GM23338 (cell line): ENCODE data around the gene JPH3. TPM values are rescaled to one million over a fixed set of nuclear protein-coding genes. Genes with fewer than 3 reads are reported as not detected.

Experiments
- ATAC-seq: fragments of 200-7000 bp; cut with Tn5 transposase; 3 replicates; pipeline ENCODE4 v1.9.1; 2020
- DNase-seq: peaks from one replicate; pipeline ENCODE4 v3.0.0-alpha.2; 2015; ENCODE audit warnings: low spot score
- H2AFZ ChIP-seq: fragments of 200-600 bp; sonication (generic); 2 replicates; pipeline ENCODE4 v1.8.0; 2016; ENCODE audit warnings: antibody characterized with exemption, mild to moderate bottlenecking, moderate library complexity
- H3F3A ChIP-seq: fragments of 200-600 bp; sonication (generic); replicated peaks from 2 replicates; pipeline ENCODE4 v1.8.0; 2017; ENCODE audit warnings: antibody characterized with exemption, mixed run types, low read depth
- H3K27ac ChIP-seq: fragments of 200-600 bp; sonication (generic); 2 replicates; pipeline ENCODE4 v1.6.1; 2016; ENCODE audit warnings: low read depth
- H3K27me3 ChIP-seq: fragments of 200-600 bp; sonication (generic); 2 replicates; pipeline ENCODE4 v1.8.0; 2016; ENCODE audit warnings: mild to moderate bottlenecking, mixed run types, moderate library complexity; ENCODE audit not compliant: insufficient read depth
- H3K36me3 ChIP-seq: fragments of 200-600 bp; sonication (generic); 2 replicates; pipeline ENCODE4 v1.8.0; 2016; ENCODE audit warnings: mild to moderate bottlenecking; ENCODE audit not compliant: insufficient read depth
- H3K4me1 ChIP-seq: fragments of 200-600 bp; sonication (generic); 2 replicates; pipeline ENCODE4 v1.8.0; 2016; ENCODE audit warnings: mild to moderate bottlenecking, moderate library complexity; ENCODE audit not compliant: insufficient read depth
- H3K4me2 ChIP-seq: fragments of 200-600 bp; sonication (generic); 2 replicates; pipeline ENCODE4 v1.7.1; 2017; ENCODE audit warnings: mixed run types
- H3K4me3 ChIP-seq: fragments of 200-600 bp; sonication (generic); 2 replicates; pipeline ENCODE4 v1.6.1; 2016; ENCODE audit warnings: mixed run types
- H3K79me2 ChIP-seq: fragments of 200-600 bp; sonication (generic); replicated peaks from 2 replicates; pipeline ENCODE4 v1.8.0; 2017; ENCODE audit warnings: mild to moderate bottlenecking; ENCODE audit not compliant: insufficient read depth
- H3K9me2 ChIP-seq: fragments of 200-600 bp; sonication (generic); 2 replicates; pipeline ENCODE4 v1.8.0; 2017; ENCODE audit not compliant: insufficient read depth
- H4K20me1 ChIP-seq: fragments of 200-600 bp; sonication (generic); replicated peaks from 2 replicates; pipeline ENCODE4 v1.8.0; 2017; ENCODE audit warnings: mild to moderate bottlenecking; ENCODE audit not compliant: insufficient read depth
- H3K27ac Mint-ChIP-seq: 2 replicates; pipeline ENCODE4 v1.8.0; 2020; ENCODE audit warnings: inconsistent platforms, mild to moderate bottlenecking, moderate library complexity, mixed read lengths
- H3K27me3 Mint-ChIP-seq: 3 replicates; pipeline ENCODE4 v1.8.0; 2022; ENCODE audit warnings: low read depth, mild to moderate bottlenecking, moderate library complexity, mixed read lengths, inconsistent platforms; ENCODE audit not compliant: insufficient read depth, poor library complexity
- H3K36me3 Mint-ChIP-seq: 3 replicates; pipeline ENCODE4 v1.8.0; 2021; ENCODE audit warnings: low read depth, mild to moderate bottlenecking, inconsistent platforms, moderate library complexity, mixed read lengths
- H3K4me1 Mint-ChIP-seq: 3 replicates; pipeline ENCODE4 v1.8.0; 2020; ENCODE audit warnings: mild to moderate bottlenecking, inconsistent platforms, mixed read lengths
- H3K4me3 Mint-ChIP-seq: 3 replicates; pipeline ENCODE4 v1.8.0; 2021; ENCODE audit warnings: moderate library complexity, mild to moderate bottlenecking, inconsistent platforms, mixed read lengths
- H3K9me3 Mint-ChIP-seq: 3 replicates; pipeline ENCODE4 v1.8.0; 2020; ENCODE audit warnings: moderate library complexity, mild to moderate bottlenecking, inconsistent platforms, mixed read lengths
- CREB1 ChIP-seq: fragments of 250-450 bp; sonication (Bioruptor Pico); IDR thresholded peaks from 2 replicates; pipeline ENCODE4 v1.5.0; 2020; ENCODE audit warnings: low read depth, mild to moderate bottlenecking, moderate library complexity
- ETS1 ChIP-seq: IDR thresholded peaks from 2 replicates; pipeline ENCODE4 v1.6.1; 2016; ENCODE audit warnings: antibody characterized with exemption
- EZH2 ChIP-seq: fragments of 200-600 bp; sonication (generic); IDR thresholded peaks from one replicate; pipeline ENCODE4 v1.8.0; 2017; ENCODE audit warnings: antibody characterized with exemption, mild to moderate bottlenecking, low read depth; ENCODE audit not compliant: unreplicated experiment
- EZH2phosphoT487 ChIP-seq: fragments of 200-600 bp; sonication (generic); IDR thresholded peaks from one replicate; pipeline ENCODE4 v1.8.1; 2018; ENCODE audit warnings: antibody characterized with exemption; ENCODE audit not compliant: unreplicated experiment
- JUNB ChIP-seq: IDR thresholded peaks from one replicate; pipeline ENCODE4 v1.6.1; 2016; ENCODE audit warnings: antibody characterized with exemption; ENCODE audit not compliant: unreplicated experiment
- NANOG ChIP-seq: IDR thresholded peaks from 2 replicates; pipeline ENCODE4 v1.6.1; 2016; ENCODE audit warnings: antibody characterized with exemption, borderline replicate concordance
- POLR2AphosphoS5 ChIP-seq: IDR thresholded peaks from 2 replicates; pipeline ENCODE4 v1.6.1; 2016; ENCODE audit warnings: antibody characterized with exemption, low read depth
- REST ChIP-seq: IDR thresholded peaks from one replicate; pipeline ENCODE4 v1.6.1; 2018; ENCODE audit warnings: antibody characterized with exemption; ENCODE audit not compliant: unreplicated experiment
- STAT1 ChIP-seq: IDR thresholded peaks from one replicate; pipeline ENCODE4 v1.6.1; 2016; ENCODE audit warnings: antibody characterized with exemption; ENCODE audit not compliant: unreplicated experiment
- ZNF114 ChIP-seq: fragments of 250-450 bp; sonication (Bioruptor Pico); IDR thresholded peaks from 2 replicates; pipeline ENCODE4 v1.5.0; 2020; ENCODE audit warnings: mild to moderate bottlenecking, moderate library complexity
- ZNF331 ChIP-seq: fragments of 250-450 bp; sonication (Bioruptor Pico); IDR thresholded peaks from 2 replicates; pipeline ENCODE4 v1.5.0; 2020; ENCODE audit warnings: low read depth, mild to moderate bottlenecking, moderate library complexity
- polyA plus RNA-seq: library from polyadenylated mRNA; unstranded; fragments of >200 nt; fragmentation: Nextera tagmentation; extraction: Ambion mirVana; gene quantifications from 2 replicates; pipeline ENCODE4 v1.2.1, GENCODE V29; 2016
- total RNA-seq: library from RNA; depleted of rRNA; stranded (reverse); fragments of >200 nt; shearing (Covaris generic); gene quantifications from 2 replicates; pipeline ENCODE4 v1.2.3, GENCODE V29; 2014
- TF ChIP-seq, protein P1 (sequence below): fragments of 250-450 bp; sonication (Bioruptor Pico); IDR thresholded peaks from 2 replicates; pipeline ENCODE4 v1.5.0; 2020; ENCODE audit warnings: mild to moderate bottlenecking, moderate library complexity
- TF ChIP-seq, protein P2 (sequence below), 2 experiments: fragments of 200-600 bp in 1 of 2; sonication (generic) in 1 of 2; conservative IDR thresholded peaks; 2 replicates each; pipeline versions ENCODE4 v1.5.1 to v1.6.1; 2016 to 2017; ENCODE audit warnings: antibody characterized with exemption in 2 of 2, low read depth in 2 of 2, mild to moderate bottlenecking in 2 of 2, moderate library complexity in 1 of 2

JPH3 gene
- total and polyA plus RNA-seq, 2 experiments from 2014 or later: 8.4 to 38.3 TPM

DNA sequence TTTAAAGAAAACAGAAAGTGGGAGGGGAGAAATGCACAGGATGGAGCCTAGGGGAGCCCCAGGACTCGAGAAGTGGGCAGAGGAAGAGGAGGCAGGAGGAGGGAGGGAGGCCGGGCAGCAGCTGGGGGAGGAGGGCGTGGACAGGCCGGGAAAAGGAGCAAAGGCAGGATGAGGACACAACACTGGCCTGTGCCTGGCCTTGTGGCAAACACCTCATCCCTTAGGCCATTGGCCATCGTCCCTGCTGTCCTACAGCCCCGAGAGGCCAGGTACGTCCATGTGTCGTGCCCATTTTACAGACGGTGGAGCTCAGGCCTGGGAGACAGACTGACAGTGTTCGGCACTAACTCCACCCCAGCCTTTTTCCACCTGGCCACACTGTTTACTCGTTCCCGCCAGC is 15.9 kb downstream of the JPH3 start:
- Histone ChIP-seq H3K9me2 (no peaks in the 10 kb centered on the region), H3K27ac (no peak overlapping the region), H3K79me2 (peaks cover 17% of the 10 kb centered on the region), H3K4me1 (no peaks in the 10 kb centered on the region; the same call in 1 of the 2 replicates), H3K4me3 (no peak overlapping the region), H3K36me3 (no peaks in the 10 kb centered on the region), H2AFZ (no peak overlapping the region), H3K27me3 (no peaks in the 10 kb centered on the region), H3F3A (no peaks in the 10 kb centered on the region), H4K20me1 (no peaks in the 10 kb centered on the region; the same call in 1 of the 2 replicates), H3K4me2 (no peak overlapping the region)
- Mint-ChIP-seq H3K27me3 (peaks cover 13% of the 10 kb centered on the region), H3K4me1 (peaks cover 28% of the 10 kb centered on the region), H3K27ac (no peak overlapping the region), H3K9me3 (no peaks in the 10 kb centered on the region; the same call in 2 of the 3 replicates), H3K36me3 (no peaks in the 10 kb centered on the region), H3K4me3 (no peak overlapping the region)
- TF ChIP-seq REST (no peak), STAT1 (no peak), EZH2phosphoT487 (no peak), CREB1 (CRISPR knock-in tag) (no peak), NANOG (no peak), ETS1 (no peak), ZNF114 (CRISPR knock-in tag) (no peak), JUNB (no peak), ZNF331 (CRISPR knock-in tag) (no peak), POLR2AphosphoS5 (no peak), EZH2 (no peak)
- TF ChIP-seq, protein P1, sequence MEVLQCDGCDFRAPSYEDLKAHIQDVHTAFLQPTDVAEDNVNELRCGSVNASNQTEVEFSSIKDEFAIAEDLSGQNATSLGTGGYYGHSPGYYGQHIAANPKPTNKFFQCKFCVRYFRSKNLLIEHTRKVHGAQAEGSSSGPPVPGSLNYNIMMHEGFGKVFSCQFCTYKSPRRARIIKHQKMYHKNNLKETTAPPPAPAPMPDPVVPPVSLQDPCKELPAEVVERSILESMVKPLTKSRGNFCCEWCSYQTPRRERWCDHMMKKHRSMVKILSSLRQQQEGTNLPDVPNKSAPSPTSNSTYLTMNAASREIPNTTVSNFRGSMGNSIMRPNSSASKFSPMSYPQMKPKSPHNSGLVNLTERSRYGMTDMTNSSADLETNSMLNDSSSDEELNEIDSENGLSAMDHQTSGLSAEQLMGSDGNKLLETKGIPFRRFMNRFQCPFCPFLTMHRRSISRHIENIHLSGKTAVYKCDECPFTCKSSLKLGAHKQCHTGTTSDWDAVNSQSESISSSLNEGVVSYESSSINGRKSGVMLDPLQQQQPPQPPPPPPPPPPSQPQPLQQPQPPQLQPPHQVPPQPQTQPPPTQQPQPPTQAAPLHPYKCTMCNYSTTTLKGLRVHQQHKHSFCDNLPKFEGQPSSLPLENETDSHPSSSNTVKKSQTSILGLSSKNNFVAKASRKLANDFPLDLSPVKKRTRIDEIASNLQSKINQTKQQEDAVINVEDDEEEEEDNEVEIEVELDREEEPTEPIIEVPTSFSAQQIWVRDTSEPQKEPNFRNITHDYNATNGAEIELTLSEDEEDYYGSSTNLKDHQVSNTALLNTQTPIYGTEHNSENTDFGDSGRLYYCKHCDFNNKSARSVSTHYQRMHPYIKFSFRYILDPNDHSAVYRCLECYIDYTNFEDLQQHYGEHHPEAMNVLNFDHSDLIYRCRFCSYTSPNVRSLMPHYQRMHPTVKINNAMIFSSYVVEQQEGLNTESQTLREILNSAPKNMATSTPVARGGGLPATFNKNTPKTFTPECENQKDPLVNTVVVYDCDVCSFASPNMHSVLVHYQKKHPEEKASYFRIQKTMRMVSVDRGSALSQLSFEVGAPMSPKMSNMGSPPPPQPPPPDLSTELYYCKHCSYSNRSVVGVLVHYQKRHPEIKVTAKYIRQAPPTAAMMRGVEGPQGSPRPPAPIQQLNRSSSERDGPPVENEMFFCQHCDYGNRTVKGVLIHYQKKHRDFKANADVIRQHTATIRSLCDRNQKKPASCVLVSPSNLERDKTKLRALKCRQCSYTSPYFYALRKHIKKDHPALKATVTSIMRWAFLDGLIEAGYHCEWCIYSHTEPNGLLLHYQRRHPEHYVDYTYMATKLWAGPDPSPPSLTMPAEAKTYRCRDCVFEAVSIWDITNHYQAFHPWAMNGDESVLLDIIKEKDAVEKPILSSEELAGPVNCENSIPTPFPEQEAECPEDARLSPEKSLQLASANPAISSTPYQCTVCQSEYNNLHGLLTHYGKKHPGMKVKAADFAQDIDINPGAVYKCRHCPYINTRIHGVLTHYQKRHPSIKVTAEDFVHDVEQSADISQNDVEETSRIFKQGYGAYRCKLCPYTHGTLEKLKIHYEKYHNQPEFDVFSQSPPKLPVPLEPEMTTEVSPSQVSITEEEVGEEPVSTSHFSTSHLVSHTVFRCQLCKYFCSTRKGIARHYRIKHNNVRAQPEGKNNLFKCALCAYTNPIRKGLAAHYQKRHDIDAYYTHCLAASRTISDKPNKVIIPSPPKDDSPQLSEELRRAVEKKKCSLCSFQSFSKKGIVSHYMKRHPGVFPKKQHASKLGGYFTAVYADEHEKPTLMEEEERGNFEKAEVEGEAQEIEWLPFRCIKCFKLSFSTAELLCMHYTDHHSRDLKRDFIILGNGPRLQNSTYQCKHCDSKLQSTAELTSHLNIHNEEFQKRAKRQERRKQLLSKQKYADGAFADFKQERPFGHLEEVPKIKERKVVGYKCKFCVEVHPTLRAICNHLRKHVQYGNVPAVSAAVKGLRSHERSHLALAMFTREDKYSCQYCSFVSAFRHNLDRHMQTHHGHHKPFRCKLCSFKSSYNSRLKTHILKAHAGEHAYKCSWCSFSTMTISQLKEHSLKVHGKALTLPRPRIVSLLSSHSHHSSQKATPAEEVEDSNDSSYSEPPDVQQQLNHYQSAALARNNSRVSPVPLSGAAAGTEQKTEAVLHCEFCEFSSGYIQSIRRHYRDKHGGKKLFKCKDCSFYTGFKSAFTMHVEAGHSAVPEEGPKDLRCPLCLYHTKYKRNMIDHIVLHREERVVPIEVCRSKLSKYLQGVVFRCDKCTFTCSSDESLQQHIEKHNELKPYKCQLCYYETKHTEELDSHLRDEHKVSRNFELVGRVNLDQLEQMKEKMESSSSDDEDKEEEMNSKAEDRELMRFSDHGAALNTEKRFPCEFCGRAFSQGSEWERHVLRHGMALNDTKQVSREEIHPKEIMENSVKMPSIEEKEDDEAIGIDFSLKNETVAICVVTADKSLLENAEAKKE (CRISPR knock-in tag): no peak
- TF ChIP-seq, protein P2, sequence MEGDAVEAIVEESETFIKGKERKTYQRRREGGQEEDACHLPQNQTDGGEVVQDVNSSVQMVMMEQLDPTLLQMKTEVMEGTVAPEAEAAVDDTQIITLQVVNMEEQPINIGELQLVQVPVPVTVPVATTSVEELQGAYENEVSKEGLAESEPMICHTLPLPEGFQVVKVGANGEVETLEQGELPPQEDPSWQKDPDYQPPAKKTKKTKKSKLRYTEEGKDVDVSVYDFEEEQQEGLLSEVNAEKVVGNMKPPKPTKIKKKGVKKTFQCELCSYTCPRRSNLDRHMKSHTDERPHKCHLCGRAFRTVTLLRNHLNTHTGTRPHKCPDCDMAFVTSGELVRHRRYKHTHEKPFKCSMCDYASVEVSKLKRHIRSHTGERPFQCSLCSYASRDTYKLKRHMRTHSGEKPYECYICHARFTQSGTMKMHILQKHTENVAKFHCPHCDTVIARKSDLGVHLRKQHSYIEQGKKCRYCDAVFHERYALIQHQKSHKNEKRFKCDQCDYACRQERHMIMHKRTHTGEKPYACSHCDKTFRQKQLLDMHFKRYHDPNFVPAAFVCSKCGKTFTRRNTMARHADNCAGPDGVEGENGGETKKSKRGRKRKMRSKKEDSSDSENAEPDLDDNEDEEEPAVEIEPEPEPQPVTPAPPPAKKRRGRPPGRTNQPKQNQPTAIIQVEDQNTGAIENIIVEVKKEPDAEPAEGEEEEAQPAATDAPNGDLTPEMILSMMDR (conservative IDR thresholded peaks at IDR 0.05; ENCODE audit: low read depth in 2 of 2): no peak
- DNase-seq: no peak
- ATAC-seq: no peak
